Esophagus squamous epithelium (tissue), 5 donors: Measurements from ENCODE around the gene LMO2. TPM values are rescaled to one million over a fixed set of nuclear protein-coding genes. Genes with fewer than 3 reads are reported as not detected.

Experiments
- DNase-seq: peaks from one replicate; lab custom pipeline; 2025; lab: John Stamatoyannopoulos, UW
- H3K27ac ChIP-seq, 4 donors: fragments of 200-600 bp; sonication (generic); one replicate each; pipeline ENCODE4 v1.5.1; 2016 to 2019; ENCODE audit warnings: mild to moderate bottlenecking in 1 of 4
- H3K27me3 ChIP-seq, 4 donors: fragments of 200-600 bp; sonication (generic); 1 replicate in 3 of 4; 2 replicates in 1 of 4; pipeline versions ENCODE4 v1.5.1 to v1.6.0; 2017 to 2021; ENCODE audit warnings: antibody characterized with exemption in 1 of 4
- H3K36me3 ChIP-seq, 3 donors: fragments of 200-600 bp; sonication (generic); one replicate each; pipeline ENCODE4 v1.5.1; 2016 to 2019
- H3K4me1 ChIP-seq, 3 donors: fragments of 200-600 bp; sonication (generic); one replicate each; pipeline ENCODE4 v1.5.1; 2017 to 2019
- H3K4me3 ChIP-seq, 4 donors: fragments of 200-600 bp; sonication (generic); 1 replicate in 3 of 4; 2 replicates in 1 of 4; pipeline ENCODE4 v1.5.1; 2016 to 2019; ENCODE audit warnings: mild to moderate bottlenecking in 2 of 4, moderate library complexity in 1 of 4
- H3K9me3 ChIP-seq, 3 donors: fragments of 200-600 bp; sonication (generic); one replicate each; pipeline ENCODE4 v1.5.1; 2016 to 2019
- CTCF ChIP-seq, 6 experiments: fragments of 450-650 bp in 4 of 6; fragments of 200-600 bp in 2 of 6; sonication (generic) in 2 of 6; IDR thresholded peaks; one replicate each; pipeline ENCODE4 v1.5.1; 2016 to 2019; ENCODE audit warnings: antibody characterized with exemption in 6 of 6, mild to moderate bottlenecking in 4 of 6, moderate library complexity in 4 of 6
- POLR2A ChIP-seq, 4 donors: fragments of 450-650 bp; IDR thresholded peaks; one replicate each; pipeline ENCODE4 v1.6.1; 2017; ENCODE audit warnings: antibody characterized with exemption in 4 of 4, mild to moderate bottlenecking in 4 of 4, moderate library complexity in 3 of 4
- WGBS, 2 donors: methylation state at CpG; one replicate each; pipeline ENCODE4 v1.1.5; 2018; 5-methylcytosine and 5-hydroxymethylcytosine counted together
- intact Hi-C: fragments of 100-400 bp; cut with DNase I; formaldehyde crosslinking; loops from one replicate; pipeline ENCODE4 v1.15.0; 2022
- total RNA-seq, 4 donors: library from RNA; depleted of rRNA; stranded (reverse); fragments of >200 nt; gene quantifications; one replicate each; pipeline ENCODE4 v1.1.0, GENCODE V29; 2016
- donor health status: DM: yes; HTN: yes; CAD: no.

LMO2 gene
- total RNA-seq, 4 donors from 2014 or later = 7.0 to 18.9 (median 13.3) TPM

DNA sequence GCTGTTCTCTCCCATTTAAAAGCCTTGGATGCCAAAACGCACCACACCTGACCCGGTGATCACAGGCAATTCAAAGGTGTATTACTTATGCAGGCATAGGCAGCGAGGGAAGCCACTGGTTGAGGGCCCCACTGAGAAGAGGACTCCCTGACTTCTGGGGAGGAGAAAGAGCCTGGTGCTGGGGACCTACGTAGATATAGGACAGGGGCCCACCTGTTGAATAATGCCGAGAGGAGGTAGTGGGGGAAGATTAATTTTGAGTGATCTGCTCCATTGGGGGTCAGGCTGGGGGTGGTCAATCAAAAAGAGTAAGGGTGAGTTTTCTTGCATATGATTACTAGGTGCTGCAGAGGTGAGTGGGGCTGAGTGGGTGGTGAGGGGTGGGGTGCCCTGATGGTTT lies 7.8 kb downstream of the LMO2 start:
- no peak for DNase-seq
- Histone ChIP-seq H3K9me3 (no peaks in the 10 kb centered on the region), H3K4me3 (no peak overlapping the region), H3K4me1 (no peaks in the 10 kb centered on the region), H3K27ac (no peak overlapping the region), H3K36me3 (no peaks in the 10 kb centered on the region), H3K27me3 (peaks cover 0 to 47% (median 0%) of the 10 kb centered on the region in 4 donors)
- 92 to 100% methylated on average over 2 of the region's 5 CpGs for whole genome bisulfite sequencing, 2 donors
- TF ChIP-seq CTCF (IDR thresholded peaks at IDR 0.05) = no peak
- TF ChIP-seq POLR2A (IDR thresholded peaks at IDR 0.05) = no peak
- intact Hi-C loops = no loop called here

GRCh38 chr11:33881651-33882503 lies 10.0 kb downstream of the LMO2 start:
- WGBS, 2 donors = 43 to 58% methylated on average over 11 of the region's 11 CpGs
- no peaks in the 10 kb centered on the region for H3K36me3 ChIP-seq
- no peak overlapping the region for H3K4me3 ChIP-seq
- DNase-seq = no peak
- H3K27ac ChIP-seq = no peak overlapping the region
- H3K9me3 ChIP-seq = no peaks in the 10 kb centered on the region
- intact Hi-C loops = no loop called here
- no peak for TF ChIP-seq POLR2A (IDR thresholded peaks at IDR 0.05)
- TF ChIP-seq CTCF (IDR thresholded peaks at IDR 0.05) = no peak
- H3K4me1 ChIP-seq = no peaks in the 10 kb centered on the region
- H3K27me3 ChIP-seq = peaks cover 0 to 61% (median 0%) of the 10 kb centered on the region in 4 donors

GRCh38 chr11:33880979-33881378 lies 10.9 kb downstream of the LMO2 start:
- Histone ChIP-seq H3K27me3 (peaks cover 0 to 67% (median 0%) of the 10 kb centered on the region in 4 donors), H3K4me3 (no peak overlapping the region), H3K27ac (no peak overlapping the region), H3K4me1 (no peaks in the 10 kb centered on the region), H3K9me3 (no peaks in the 10 kb centered on the region), H3K36me3 (no peaks in the 10 kb centered on the region)
- DNase-seq = no peak
- TF ChIP-seq CTCF (IDR thresholded peaks at IDR 0.05) = no peak
- TF ChIP-seq POLR2A (IDR thresholded peaks at IDR 0.05) = no peak
- intact Hi-C loops = no loop called here
- 68 to 81% methylated on average over 7 of the region's 7 CpGs for WGBS, 2 donors

DNA sequence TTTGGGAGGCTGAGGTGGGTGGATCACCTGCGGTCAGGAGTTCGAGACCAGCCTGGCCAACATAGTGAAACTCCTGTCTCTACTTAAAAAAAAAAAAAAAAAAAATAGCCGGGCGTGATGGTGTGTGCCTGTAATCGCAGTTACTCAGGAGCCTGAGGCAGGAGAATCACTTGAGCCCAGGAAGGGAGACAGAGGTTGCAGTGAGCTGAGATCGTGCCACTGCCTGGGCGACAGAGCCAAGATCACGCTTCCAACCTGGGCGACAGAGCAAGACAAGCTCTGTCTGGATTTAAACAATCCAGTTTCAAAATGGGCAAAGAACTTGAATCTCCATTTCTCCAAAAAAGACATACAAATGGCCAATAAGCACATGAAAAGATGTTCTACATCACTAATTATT lies 12.5 kb downstream of the LMO2 start:
- no peak for DNase-seq
- intact Hi-C loops = no loop called here
- H3K4me3 ChIP-seq = no peak overlapping the region
- peaks cover 0 to 59% (median 0%) of the 10 kb centered on the region in 4 donors for H3K27me3 ChIP-seq
- 75 to 79% methylated on average over 9 of the region's 9 CpGs for WGBS, 2 donors
- no peaks in the 10 kb centered on the region for H3K4me1 ChIP-seq
- H3K27ac ChIP-seq = no peak overlapping the region
- no peaks in the 10 kb centered on the region for H3K9me3 ChIP-seq
- H3K36me3 ChIP-seq = no peaks in the 10 kb centered on the region
- TF ChIP-seq CTCF (IDR thresholded peaks at IDR 0.05) = no peak
- TF ChIP-seq POLR2A (IDR thresholded peaks at IDR 0.05) = no peak

- DNase-seq = no peak
- H3K4me1 ChIP-seq = no peaks in the 10 kb centered on the region
- WGBS, 2 donors = 74% methylated on average over 2 to 3 of the region's 3 CpGs
- H3K9me3 ChIP-seq = no peaks in the 10 kb centered on the region
- H3K36me3 ChIP-seq = no peaks in the 10 kb centered on the region
- H3K27me3 ChIP-seq = peaks cover 0 to 55% (median 0%) of the 10 kb centered on the region in 4 donors
- no peak overlapping the region for H3K4me3 ChIP-seq
- no peak overlapping the region for H3K27ac ChIP-seq
- intact Hi-C loops = no loop called here
- TF ChIP-seq POLR2A (IDR thresholded peaks at IDR 0.05) = no peak
- no peak for TF ChIP-seq CTCF (IDR thresholded peaks at IDR 0.05)
Measured at GRCh38 chr11:33877038-33877437, 14.8 kb downstream of the LMO2 start.
